OCI-LY1 (cell line): Measurements from ENCODE around the gene RANBP3L.
"Not testable (repeated sequence)": the region's sequence is repeated elsewhere in the genome, so short reads cannot be mapped to it uniquely, and the experiment has no call there.

Experiments used
- EZH2 ChIP-seq: fragments of 200-600 bp; sonication (generic), shearing (Covaris generic); IDR thresholded peaks from 2 replicates; pipeline ENCODE4 v1.8.0; 2017; ENCODE audit warnings: borderline replicate concordance, mixed run types, mild to moderate bottlenecking, antibody characterized with exemption, low read length, moderate library complexity, mixed read lengths
- TF ChIP-seq, protein P1 (sequence below): fragments of 200-600 bp; sonication (generic), shearing (Covaris generic); IDR thresholded peaks from 2 replicates; pipeline ENCODE4 v1.5.1; 2017; ENCODE audit warnings: mild to moderate bottlenecking, antibody characterized with exemption, low read length, moderate library complexity, mixed read lengths

DNA sequence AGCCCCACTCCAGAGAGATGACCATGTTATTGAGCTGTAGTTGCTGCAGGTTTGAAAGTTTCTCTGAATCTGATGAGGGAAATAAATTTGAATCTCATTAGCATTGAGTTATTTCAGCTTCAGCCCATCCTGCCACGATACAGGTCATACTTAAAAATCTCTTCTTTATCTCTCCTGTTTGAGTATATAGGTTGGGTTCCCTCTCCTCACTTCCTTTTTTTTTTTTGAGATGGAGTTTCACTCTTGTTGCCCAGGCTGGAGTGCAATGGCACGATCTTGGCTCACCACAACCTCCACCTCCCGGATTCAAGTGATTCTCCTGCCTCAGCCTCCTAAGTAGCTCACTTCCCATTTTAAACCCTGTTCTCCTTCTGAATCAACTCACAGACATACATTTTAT lies 17.9 kb downstream of the RANBP3L start:
- TF ChIP-seq, protein P1, sequence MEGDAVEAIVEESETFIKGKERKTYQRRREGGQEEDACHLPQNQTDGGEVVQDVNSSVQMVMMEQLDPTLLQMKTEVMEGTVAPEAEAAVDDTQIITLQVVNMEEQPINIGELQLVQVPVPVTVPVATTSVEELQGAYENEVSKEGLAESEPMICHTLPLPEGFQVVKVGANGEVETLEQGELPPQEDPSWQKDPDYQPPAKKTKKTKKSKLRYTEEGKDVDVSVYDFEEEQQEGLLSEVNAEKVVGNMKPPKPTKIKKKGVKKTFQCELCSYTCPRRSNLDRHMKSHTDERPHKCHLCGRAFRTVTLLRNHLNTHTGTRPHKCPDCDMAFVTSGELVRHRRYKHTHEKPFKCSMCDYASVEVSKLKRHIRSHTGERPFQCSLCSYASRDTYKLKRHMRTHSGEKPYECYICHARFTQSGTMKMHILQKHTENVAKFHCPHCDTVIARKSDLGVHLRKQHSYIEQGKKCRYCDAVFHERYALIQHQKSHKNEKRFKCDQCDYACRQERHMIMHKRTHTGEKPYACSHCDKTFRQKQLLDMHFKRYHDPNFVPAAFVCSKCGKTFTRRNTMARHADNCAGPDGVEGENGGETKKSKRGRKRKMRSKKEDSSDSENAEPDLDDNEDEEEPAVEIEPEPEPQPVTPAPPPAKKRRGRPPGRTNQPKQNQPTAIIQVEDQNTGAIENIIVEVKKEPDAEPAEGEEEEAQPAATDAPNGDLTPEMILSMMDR, result not testable (repeated sequence)
- TF ChIP-seq EZH2, result not testable (repeated sequence)
